ENCODE results near the gene ZNF532. TPM values are rescaled to one million over a fixed set of nuclear protein-coding genes. Genes with fewer than 3 reads are reported as not detected.

ZNF532 gene
- total RNA-seq, 6 experiments from 2014 or later = 43.1 to 56.6 (median 50.1) TPM

DNA sequence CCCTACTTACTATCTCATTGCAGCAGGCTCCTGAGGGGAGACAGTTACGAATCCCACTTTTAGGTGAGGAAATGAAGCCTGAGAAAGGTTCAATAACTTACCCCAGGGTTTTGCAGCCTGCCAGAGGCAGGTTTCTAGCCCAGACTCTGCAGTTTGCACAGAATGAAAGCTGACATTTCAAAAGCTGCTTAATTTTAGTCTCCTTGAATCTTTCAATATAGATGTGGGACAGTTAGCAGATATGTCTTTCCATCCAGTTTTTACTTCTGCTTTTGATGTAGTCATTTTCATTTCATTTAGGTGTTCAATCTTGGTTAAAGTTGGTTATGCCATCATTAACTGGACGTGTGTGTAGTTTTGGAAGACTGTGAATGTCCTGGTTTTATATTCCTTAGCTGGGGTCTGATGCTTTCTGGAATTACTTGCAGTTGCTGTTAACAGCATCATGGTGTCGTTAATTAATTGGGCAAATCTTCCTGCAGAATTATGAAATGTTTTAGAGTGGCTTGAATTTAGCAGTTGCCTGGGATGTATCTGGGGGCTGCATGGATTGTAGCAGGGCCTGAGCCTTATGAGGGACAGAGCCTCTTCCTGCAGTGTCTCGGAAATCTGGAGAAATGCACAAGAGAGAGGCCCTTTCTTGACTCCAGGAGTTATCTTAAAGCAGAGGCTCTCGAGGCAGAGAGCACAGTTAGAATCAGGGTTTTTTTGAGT lies 100.8 kb downstream of the ZNF532 start:
- Mint-ChIP-seq H3K9me3 (no peaks in the 10 kb centered on the region), H3K4me1 (ENCODE audit: low read depth) (peaks cover 74% of the 10 kb centered on the region), H3K4me3 (peak overlapping the region; percentile 50), H3K27ac (peak overlapping the region; percentile 72), H3K27me3 (ENCODE audit: insufficient read depth) (no peaks in the 10 kb centered on the region; the same call in none of the 2 replicates), H3K36me3 (ENCODE audit: low read depth) (peaks cover 18% of the 10 kb centered on the region)
- DNase-seq = no peak
- no peak for TF ChIP-seq CTCF (IDR thresholded peaks at IDR 0.05)

- Mint-ChIP-seq H3K4me3 (peak overlapping the region; percentile 50), H3K4me1 (ENCODE audit: low read depth) (peaks cover 71% of the 10 kb centered on the region), H3K9me3 (no peaks in the 10 kb centered on the region), H3K27me3 (ENCODE audit: insufficient read depth) (no peaks in the 10 kb centered on the region; the same call in none of the 2 replicates), H3K27ac (peak overlapping the region; percentile 72), H3K36me3 (ENCODE audit: low read depth) (peaks cover 12% of the 10 kb centered on the region)
- no peak for TF ChIP-seq CTCF (IDR thresholded peaks at IDR 0.05)
- DNase-seq = no peak
Observed at GRCh38 chr18:58966005-58966677, 101.5 kb downstream of the ZNF532 start.

DNA sequence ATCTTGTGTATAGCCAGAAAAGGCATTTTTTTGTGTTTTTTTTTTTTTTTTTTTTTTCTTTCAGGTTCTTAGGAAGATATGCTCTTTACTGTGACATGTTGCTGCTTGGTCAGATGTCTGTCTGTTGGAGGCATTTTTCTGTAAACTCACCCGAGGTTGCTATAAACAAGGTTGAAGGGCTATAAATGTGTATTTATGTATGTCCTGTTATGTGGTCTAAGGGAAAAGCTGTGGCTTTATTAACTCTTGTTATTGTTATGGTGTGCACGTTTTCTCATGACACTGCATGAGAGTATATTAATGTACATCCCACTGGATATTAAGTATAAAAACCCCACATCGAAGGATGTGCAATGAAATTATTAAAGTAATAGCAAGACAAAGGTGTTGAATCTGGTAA lies 102.0 kb downstream of the ZNF532 start:
- Mint-ChIP-seq H3K4me1 (ENCODE audit: low read depth) (peaks cover 65% of the 10 kb centered on the region), H3K27me3 (ENCODE audit: insufficient read depth) (no peaks in the 10 kb centered on the region; the same call in none of the 2 replicates), H3K27ac (peak overlapping the region; percentile 25; the same call in 1 of the 2 replicates), H3K36me3 (ENCODE audit: low read depth) (peaks cover 6% of the 10 kb centered on the region; the same call in 1 of the 2 replicates), H3K4me3 (no peak overlapping the region), H3K9me3 (no peaks in the 10 kb centered on the region)
- no peak for DNase-seq
- no peak for TF ChIP-seq CTCF (IDR thresholded peaks at IDR 0.05)

DNA sequence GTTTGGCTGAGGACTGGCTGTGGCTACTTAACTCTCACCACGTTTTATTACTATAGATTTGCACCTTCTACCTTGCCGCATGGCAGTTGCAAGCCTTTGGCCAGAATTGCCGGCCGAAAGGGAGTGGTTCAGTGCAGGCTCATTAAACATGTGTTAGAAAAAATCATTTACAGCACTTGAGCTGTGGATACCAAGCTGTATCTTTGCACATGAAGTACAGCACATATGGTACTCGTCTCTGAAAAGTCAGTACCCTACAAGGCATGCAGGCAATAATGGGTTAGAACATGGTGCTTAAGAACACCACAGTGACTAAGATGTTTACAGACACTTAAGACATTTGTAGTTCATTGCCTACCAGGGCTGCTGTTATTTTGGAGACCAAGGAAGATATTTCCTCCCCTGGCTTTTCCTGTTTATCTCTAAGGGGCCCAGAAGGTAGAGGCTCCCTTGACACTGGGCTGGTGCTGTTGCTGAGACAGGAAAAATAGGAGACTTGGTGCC lies 103.1 kb downstream of the ZNF532 start:
- H3K9me3 Mint-ChIP-seq = no peaks in the 10 kb centered on the region
- peaks cover 62% of the 10 kb centered on the region for H3K4me1 Mint-ChIP-seq (ENCODE audit: low read depth)
- no peak overlapping the region for H3K4me3 Mint-ChIP-seq
- peaks cover 15% of the 10 kb centered on the region for H3K36me3 Mint-ChIP-seq (ENCODE audit: low read depth)
- no peak for TF ChIP-seq CTCF (IDR thresholded peaks at IDR 0.05)
- no peak overlapping the region; the same call in 1 of the 2 replicates for H3K27ac Mint-ChIP-seq
- H3K27me3 Mint-ChIP-seq (ENCODE audit: insufficient read depth) = no peaks in the 10 kb centered on the region; the same call in none of the 2 replicates
- no peak for DNase-seq

- TF ChIP-seq CTCF (IDR thresholded peaks at IDR 0.05) = no peak
- peaks cover 42% of the 10 kb centered on the region for H3K4me1 Mint-ChIP-seq (ENCODE audit: low read depth)
- H3K9me3 Mint-ChIP-seq = no peaks in the 10 kb centered on the region
- H3K36me3 Mint-ChIP-seq (ENCODE audit: low read depth) = peaks cover 23% of the 10 kb centered on the region
- peaks cover 3% of the 10 kb centered on the region for H3K27me3 Mint-ChIP-seq (ENCODE audit: insufficient read depth)
- H3K4me3 Mint-ChIP-seq = no peak overlapping the region
- DNase-seq = no peak
- H3K27ac Mint-ChIP-seq = no peak overlapping the region
Observed at GRCh38 chr18:58970943-58971790, 106.5 kb downstream of the ZNF532 start.
